Neural cell (in vitro differentiated cells): Measurements from ENCODE around the gene CACNA1A. TPM values are rescaled to one million over a fixed set of nuclear protein-coding genes. Genes with fewer than 3 reads are reported as not detected.

Experiments
- H2AFZ ChIP-seq: fragments of 200-600, 300-800 bp; sonication (generic), shearing (Covaris generic); 2 replicates; pipeline ENCODE4 v1.6.0; 2014; ENCODE audit warnings: low read depth, mild to moderate bottlenecking, antibody characterized with exemption, low read length, moderate library complexity
- H3F3A ChIP-seq: fragments of 200-600 bp; shearing (Covaris generic); 2 replicates; pipeline ENCODE4 v1.6.1; 2016; ENCODE audit warnings: mild to moderate bottlenecking, moderate library complexity, mixed read lengths, antibody characterized with exemption, low read length; ENCODE audit not compliant: insufficient read depth, poor library complexity, severe bottlenecking
- H3K27ac ChIP-seq: fragments of 200-600, 300-800 bp; sonication (generic), shearing (Covaris generic); 2 replicates; pipeline ENCODE4 v1.5.1; 2014; ENCODE audit warnings: mild to moderate bottlenecking, low read length, moderate library complexity
- H3K27me3 ChIP-seq: fragments of 300-800, 200-600 bp; sonication (generic), shearing (Covaris generic); 2 replicates; pipeline ENCODE4 v1.6.0; 2014; ENCODE audit warnings: mild to moderate bottlenecking, low read depth, low read length, moderate library complexity; ENCODE audit not compliant: insufficient read depth
- H3K36me3 ChIP-seq: fragments of 300-800, 200-600 bp; sonication (generic), shearing (Covaris generic); 2 replicates; pipeline ENCODE4 v1.5.1; 2014; ENCODE audit warnings: mild to moderate bottlenecking, antibody characterized with exemption, low read length, moderate library complexity; ENCODE audit not compliant: insufficient read depth
- H3K4me2 ChIP-seq: fragments of 300-800, 200-600 bp; sonication (generic), shearing (Covaris generic); 2 replicates; pipeline ENCODE4 v1.6.0; 2014; ENCODE audit warnings: mild to moderate bottlenecking, low read length
- H3K4me3 ChIP-seq: fragments of 300-800, 200-600 bp; sonication (generic), shearing (Covaris generic); 2 replicates; pipeline ENCODE4 v1.5.1; 2014; ENCODE audit warnings: mild to moderate bottlenecking, low read length, moderate library complexity
- H3K79me2 ChIP-seq: fragments of 200-600 bp; shearing (Covaris generic); replicated peaks from 2 replicates; pipeline ENCODE4 v1.6.0; 2014; ENCODE audit warnings: mild to moderate bottlenecking, low read length, moderate library complexity; ENCODE audit not compliant: insufficient read depth
- H3K9ac ChIP-seq: fragments of 300-800, 200-600 bp; sonication (generic), shearing (Covaris generic); 2 replicates; pipeline ENCODE4 v1.6.1; 2016; ENCODE audit warnings: mild to moderate bottlenecking, low read length, mixed read lengths
- H3K9me2 ChIP-seq: fragments of 200-600 bp; shearing (Covaris generic); 2 replicates; pipeline ENCODE4 v1.6.1; 2016; ENCODE audit warnings: mild to moderate bottlenecking, low read length, mixed read lengths; ENCODE audit not compliant: insufficient read depth
- H3K9me3 ChIP-seq: fragments of 200-600, 300-800 bp; sonication (generic), shearing (Covaris generic); 2 replicates; pipeline ENCODE4 v1.6.1; 2016; ENCODE audit warnings: mild to moderate bottlenecking, mixed run types, low read length, moderate library complexity, mixed read lengths
- H4K20me1 ChIP-seq: fragments of 200-600 bp; shearing (Covaris generic); 2 replicates; pipeline ENCODE4 v1.6.1; 2016; ENCODE audit warnings: mild to moderate bottlenecking, mixed run types; ENCODE audit not compliant: insufficient read depth
- EP300 ChIP-seq: fragments of 450-650 bp; conservative IDR thresholded peaks from 2 replicates; pipeline ENCODE4 v1.6.1; 2014; ENCODE audit warnings: antibody characterized with exemption, mild to moderate bottlenecking, moderate library complexity; ENCODE audit not compliant: poor library complexity, severe bottlenecking
- EZH2 ChIP-seq: fragments of 200-600, 300-800 bp; shearing (Covaris generic), sonication (generic); IDR thresholded peaks from 2 replicates; pipeline ENCODE4 v1.6.1; 2014; ENCODE audit warnings: antibody characterized with exemption, low read length, borderline replicate concordance, mild to moderate bottlenecking; ENCODE audit not compliant: insufficient read depth, poor library complexity, severe bottlenecking
- MXI1 ChIP-seq: fragments of 450-650 bp; conservative IDR thresholded peaks from 2 replicates; pipeline ENCODE4 v1.6.1; 2014; ENCODE audit warnings: antibody characterized with exemption, mild to moderate bottlenecking; ENCODE audit not compliant: poor library complexity, severe bottlenecking
- POLR2AphosphoS5 ChIP-seq: IDR thresholded peaks from 2 replicates; pipeline ENCODE4 v1.6.1; 2012
- RAD21 ChIP-seq: fragments of 450-650 bp; conservative IDR thresholded peaks from 2 replicates; pipeline ENCODE4 v1.6.1; 2014; ENCODE audit warnings: antibody characterized with exemption, mild to moderate bottlenecking, moderate library complexity
- SMC3 ChIP-seq: fragments of 450-650 bp; conservative IDR thresholded peaks from 2 replicates; pipeline ENCODE4 v1.6.1; 2014; ENCODE audit warnings: antibody characterized with exemption, mild to moderate bottlenecking, moderate library complexity; ENCODE audit not compliant: poor library complexity
- TAF1 ChIP-seq: IDR thresholded peaks from 2 replicates; pipeline ENCODE4 v1.6.1; 2012; ENCODE audit warnings: low read depth
- polyA plus RNA-seq: library from polyadenylated mRNA; depleted of rRNA; stranded (reverse); fragments of >200 nt; gene quantifications from 2 replicates; pipeline ENCODE4 v1.2.3, GENCODE V29; 2014
- TF ChIP-seq, protein P1 (sequence below): fragments of 450-650 bp; IDR thresholded peaks from 2 replicates; pipeline ENCODE4 v1.5.1; 2014; ENCODE audit warnings: antibody characterized with exemption, mild to moderate bottlenecking, moderate library complexity; ENCODE audit not compliant: poor library complexity, severe bottlenecking
- TF ChIP-seq, protein P2 (sequence below): IDR thresholded peaks from 2 replicates; pipeline ENCODE4 v1.6.1; 2012; ENCODE audit warnings: borderline replicate concordance

The CACNA1A gene
- polyA plus RNA-seq, 1 donor from 2014 or later: 6.9 TPM

DNA sequence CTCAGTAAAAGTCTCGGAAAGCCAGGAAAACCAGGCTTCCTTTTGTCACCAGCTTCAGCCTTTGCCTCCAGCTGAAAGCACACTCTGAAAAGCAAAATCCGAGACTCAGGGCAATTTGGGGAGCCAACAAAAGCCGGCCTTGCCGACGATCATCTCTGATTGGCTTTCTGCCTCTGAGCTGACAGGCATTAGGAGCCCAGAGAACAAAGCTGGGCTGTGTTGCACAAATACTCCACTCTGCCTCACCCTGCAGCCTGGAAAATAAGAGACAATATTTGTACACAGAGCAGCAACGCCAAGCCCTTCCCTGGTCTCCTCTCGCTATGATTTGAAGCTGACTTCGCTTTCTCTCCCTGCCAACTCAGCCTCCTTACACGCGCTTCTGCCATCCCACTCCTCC is 46.9 kb downstream of the CACNA1A start:
- Histone ChIP-seq H3K79me2 (no peaks in the 10 kb centered on the region), H3K36me3 (no peaks in the 10 kb centered on the region), H3K4me2 (peak overlapping the region; percentile 11), H3K9me2 (no peaks in the 10 kb centered on the region), H3K9ac (peak overlapping the region; percentile 37), H3F3A (no peaks in the 10 kb centered on the region), H3K27ac (no peak overlapping the region), H2AFZ (peak overlapping the region; percentile 35), H3K27me3 (no peaks in the 10 kb centered on the region), H3K9me3 (no peaks in the 10 kb centered on the region), H3K4me3 (peak overlapping the region; percentile 44), H4K20me1 (no peaks in the 10 kb centered on the region)
- TF ChIP-seq MXI1: no peak
- peak; percentile 44 for TF ChIP-seq POLR2AphosphoS5
- TF ChIP-seq, protein P1, sequence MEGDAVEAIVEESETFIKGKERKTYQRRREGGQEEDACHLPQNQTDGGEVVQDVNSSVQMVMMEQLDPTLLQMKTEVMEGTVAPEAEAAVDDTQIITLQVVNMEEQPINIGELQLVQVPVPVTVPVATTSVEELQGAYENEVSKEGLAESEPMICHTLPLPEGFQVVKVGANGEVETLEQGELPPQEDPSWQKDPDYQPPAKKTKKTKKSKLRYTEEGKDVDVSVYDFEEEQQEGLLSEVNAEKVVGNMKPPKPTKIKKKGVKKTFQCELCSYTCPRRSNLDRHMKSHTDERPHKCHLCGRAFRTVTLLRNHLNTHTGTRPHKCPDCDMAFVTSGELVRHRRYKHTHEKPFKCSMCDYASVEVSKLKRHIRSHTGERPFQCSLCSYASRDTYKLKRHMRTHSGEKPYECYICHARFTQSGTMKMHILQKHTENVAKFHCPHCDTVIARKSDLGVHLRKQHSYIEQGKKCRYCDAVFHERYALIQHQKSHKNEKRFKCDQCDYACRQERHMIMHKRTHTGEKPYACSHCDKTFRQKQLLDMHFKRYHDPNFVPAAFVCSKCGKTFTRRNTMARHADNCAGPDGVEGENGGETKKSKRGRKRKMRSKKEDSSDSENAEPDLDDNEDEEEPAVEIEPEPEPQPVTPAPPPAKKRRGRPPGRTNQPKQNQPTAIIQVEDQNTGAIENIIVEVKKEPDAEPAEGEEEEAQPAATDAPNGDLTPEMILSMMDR: no peak
- no peak for TF ChIP-seq SMC3
- no peak for TF ChIP-seq TAF1
- TF ChIP-seq, protein P2, sequence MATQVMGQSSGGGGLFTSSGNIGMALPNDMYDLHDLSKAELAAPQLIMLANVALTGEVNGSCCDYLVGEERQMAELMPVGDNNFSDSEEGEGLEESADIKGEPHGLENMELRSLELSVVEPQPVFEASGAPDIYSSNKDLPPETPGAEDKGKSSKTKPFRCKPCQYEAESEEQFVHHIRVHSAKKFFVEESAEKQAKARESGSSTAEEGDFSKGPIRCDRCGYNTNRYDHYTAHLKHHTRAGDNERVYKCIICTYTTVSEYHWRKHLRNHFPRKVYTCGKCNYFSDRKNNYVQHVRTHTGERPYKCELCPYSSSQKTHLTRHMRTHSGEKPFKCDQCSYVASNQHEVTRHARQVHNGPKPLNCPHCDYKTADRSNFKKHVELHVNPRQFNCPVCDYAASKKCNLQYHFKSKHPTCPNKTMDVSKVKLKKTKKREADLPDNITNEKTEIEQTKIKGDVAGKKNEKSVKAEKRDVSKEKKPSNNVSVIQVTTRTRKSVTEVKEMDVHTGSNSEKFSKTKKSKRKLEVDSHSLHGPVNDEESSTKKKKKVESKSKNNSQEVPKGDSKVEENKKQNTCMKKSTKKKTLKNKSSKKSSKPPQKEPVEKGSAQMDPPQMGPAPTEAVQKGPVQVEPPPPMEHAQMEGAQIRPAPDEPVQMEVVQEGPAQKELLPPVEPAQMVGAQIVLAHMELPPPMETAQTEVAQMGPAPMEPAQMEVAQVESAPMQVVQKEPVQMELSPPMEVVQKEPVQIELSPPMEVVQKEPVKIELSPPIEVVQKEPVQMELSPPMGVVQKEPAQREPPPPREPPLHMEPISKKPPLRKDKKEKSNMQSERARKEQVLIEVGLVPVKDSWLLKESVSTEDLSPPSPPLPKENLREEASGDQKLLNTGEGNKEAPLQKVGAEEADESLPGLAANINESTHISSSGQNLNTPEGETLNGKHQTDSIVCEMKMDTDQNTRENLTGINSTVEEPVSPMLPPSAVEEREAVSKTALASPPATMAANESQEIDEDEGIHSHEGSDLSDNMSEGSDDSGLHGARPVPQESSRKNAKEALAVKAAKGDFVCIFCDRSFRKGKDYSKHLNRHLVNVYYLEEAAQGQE: no peak
- TF ChIP-seq EZH2: no peak

DNA sequence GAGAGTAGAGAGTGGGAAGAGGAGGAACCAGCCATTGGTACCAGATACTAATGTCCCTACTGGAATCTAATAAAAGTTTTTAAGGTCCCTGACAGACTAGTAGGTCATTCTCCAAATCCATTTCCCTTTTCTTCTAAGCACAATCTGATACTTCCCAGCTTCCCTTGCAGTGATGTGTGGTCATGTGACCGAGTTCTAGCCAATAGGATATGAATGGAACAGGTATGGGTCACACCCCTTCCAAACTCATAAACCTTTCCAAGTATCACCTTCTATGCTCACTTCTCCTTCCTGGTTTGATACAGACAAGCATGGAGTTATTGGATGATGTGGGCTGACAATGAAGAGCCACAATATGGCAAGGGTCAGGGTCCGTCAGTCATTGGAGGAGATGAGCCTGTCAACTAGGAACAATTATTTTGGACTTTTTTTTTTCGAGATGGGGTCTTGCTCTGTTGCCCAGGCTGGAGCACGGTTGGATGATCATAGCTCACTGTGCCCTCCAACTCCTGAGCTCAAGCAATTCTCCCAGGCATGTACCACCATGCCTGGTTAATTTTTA is 54.8 kb downstream of the CACNA1A start:
- no peak overlapping the region for H3K4me2 ChIP-seq
- H3K4me3 ChIP-seq: no peak overlapping the region
- no peaks in the 10 kb centered on the region for H3K9me3 ChIP-seq
- H3K9ac ChIP-seq: no peak overlapping the region
- no peaks in the 10 kb centered on the region for H3K9me2 ChIP-seq
- H3K36me3 ChIP-seq: peaks cover 4% of the 10 kb centered on the region
- H4K20me1 ChIP-seq: no peaks in the 10 kb centered on the region
- H3K27me3 ChIP-seq: no peaks in the 10 kb centered on the region
- H3K27ac ChIP-seq: no peak overlapping the region
- TF ChIP-seq, protein P2: no peak
- TF ChIP-seq EP300: no peak
- no peak for TF ChIP-seq TAF1
- no peak for TF ChIP-seq POLR2AphosphoS5
- TF ChIP-seq, protein P1: no peak
- TF ChIP-seq SMC3: no peak
- no peak for TF ChIP-seq EZH2
- TF ChIP-seq MXI1: no peak
- TF ChIP-seq RAD21: no peak
- H2AFZ ChIP-seq: no peak overlapping the region
- no peaks in the 10 kb centered on the region for H3K79me2 ChIP-seq
- no peaks in the 10 kb centered on the region for H3F3A ChIP-seq
